Psoas muscle (tissue), 8 donors: ENCODE measurements around the gene CHCHD6. TPM values are rescaled to one million over a fixed set of nuclear protein-coding genes. Genes with fewer than 3 reads are reported as not detected.

Source experiments
- ATAC-seq, 4 donors: fragments of 200-7000 bp; cut with Tn5 transposase; one replicate each; pipeline ENCODE4 v1.9.1; 2020; ENCODE audit warnings: moderate library complexity in 3 of 4, mild to moderate bottlenecking in 2 of 4
- DNase-seq, 2 donors: peaks; one replicate each; pipeline ENCODE4 v3.0.0-alpha.2; 2020
- H3K27ac ChIP-seq: fragments of 200-600 bp; one replicate; pipeline ENCODE4 v1.8.0; 2022
- H3K27me3 ChIP-seq, 3 donors: fragments of 200-600 bp in 1 of 3; one replicate each; pipeline versions ENCODE4 v1.6.1 to v1.8.0; 2013 to 2022; ENCODE audit warnings: low read length in 2 of 3, mild to moderate bottlenecking in 2 of 3, moderate library complexity in 1 of 3; ENCODE audit not compliant: insufficient read depth in 3 of 3
- H3K36me3 ChIP-seq, 2 donors: fragments of 200-600 bp in 1 of 2; one replicate each; pipeline versions ENCODE4 v1.6.1 to v1.8.0; 2013 to 2022; ENCODE audit warnings: low read depth in 1 of 2, mild to moderate bottlenecking in 1 of 2, moderate library complexity in 1 of 2; ENCODE audit not compliant: insufficient read depth in 1 of 2
- H3K4me1 ChIP-seq: fragments of 200-600 bp; one replicate; pipeline ENCODE4 v1.8.0; 2022
- H3K4me3 ChIP-seq: fragments of 200-600 bp; one replicate; pipeline ENCODE4 v1.8.0; 2022; ENCODE audit warnings: mild to moderate bottlenecking
- H3K9me3 ChIP-seq: fragments of 200-600 bp; one replicate; pipeline ENCODE4 v1.8.0; 2022
- CTCF ChIP-seq: fragments of 200-600 bp; IDR thresholded peaks from one replicate; pipeline ENCODE4 v1.8.0; 2022; ENCODE audit warnings: antibody characterized with exemption
- WGBS, 3 donors: extraction: QIAGEN DNeasy Blood & Tissue Kit; methylation state at CpG; one replicate each; pipeline versions ENCODE4 v1.1.6 to v1.1.7; 2013; 5-methylcytosine and 5-hydroxymethylcytosine counted together
- intact Hi-C, 2 donors: fragments of 100-400 bp; cut with DNase I; formaldehyde crosslinking; loops; one replicate each; pipeline versions ENCODE4 v1.11.0 to v1.14.2; 2022
- polyA plus RNA-seq, 3 donors: library from polyadenylated mRNA; stranded (reverse); fragments of 200-250 nt; gene quantifications; one replicate each; pipeline ENCODE4 v1.2.3, GENCODE V29; 2013
- total RNA-seq, 4 donors: library from RNA; stranded (reverse); fragmentation: NEBNext Ultra II Directional in 2 of 4; extraction: Animal tissue kit (Norgen Biotek cat#: 25700) in 2 of 4; gene quantifications; one replicate each; pipeline versions ENCODE4 v1.2.1 to v1.2.4, GENCODE V29; 2021 to 2023
- donor health status: healthy with polysubstance abuse.
- donor health status: DM: no; HTN: no; CAD: no; lungs with moderate emphysema.
- donor health status: Bipolar disorder and iron deficiency.
- donor health status: healthy.
- donor health status: DM: yes; HTN: yes; CAD: no.
- donor health status: DM: no; HTN: no; CAD: no.
- donor health status: DM: no; HTN: no; CAD: no.
- donor health status: DM: yes; HTN: yes; CAD: no.

The CHCHD6 gene
- total and polyA plus RNA-seq, 7 donors: 2.4 to 13.8 (median 3.5) TPM

- TF ChIP-seq CTCF: no peak
- Histone ChIP-seq H3K27me3 (no peaks in the 10 kb centered on the region), H3K4me1 (peaks cover 1% of the 10 kb centered on the region), H3K4me3 (no peak overlapping the region), H3K27ac (no peak overlapping the region), H3K9me3 (no peaks in the 10 kb centered on the region), H3K36me3 (no peaks in the 10 kb centered on the region)
- 78 to 84% (median 82%) methylated on average over 5 of the region's 5 CpGs for WGBS, 3 donors
- DNase-seq (no peak), ATAC-seq (peak in 1 of 4 donors; percentile 34)
- intact Hi-C loops: no loop called here
These were observed 217.2 kb downstream of the CHCHD6 start for GRCh38 chr3:126921085-126921824.

GRCh38 chr3:126922466-126922865 lies 218.4 kb downstream of the CHCHD6 start:
- H3K27me3 ChIP-seq: peaks cover 0 to 2% (median 0%) of the 10 kb centered on the region in 3 donors
- H3K4me3 ChIP-seq: no peak overlapping the region
- WGBS, 3 donors: 91 to 94% (median 93%) methylated on average over 4 of the region's 4 CpGs
- no peak overlapping the region for H3K27ac ChIP-seq
- no peak for TF ChIP-seq CTCF
- no peaks in the 10 kb centered on the region for H3K9me3 ChIP-seq
- H3K4me1 ChIP-seq: peaks cover 6% of the 10 kb centered on the region
- ATAC-seq (no peak), DNase-seq (no peak)
- no peaks in the 10 kb centered on the region for H3K36me3 ChIP-seq
- intact Hi-C loops: no loop called here

- H3K36me3 ChIP-seq: no peaks in the 10 kb centered on the region
- H3K4me1 ChIP-seq: peaks cover 6% of the 10 kb centered on the region
- 92 to 96% (median 93%) methylated on average over 6 of the region's 6 CpGs for WGBS, 3 donors
- H3K27ac ChIP-seq: no peak overlapping the region
- intact Hi-C loops: no loop called here
- H3K4me3 ChIP-seq: no peak overlapping the region
- no peak for ATAC-seq
- no peaks in the 10 kb centered on the region for H3K9me3 ChIP-seq
- no peak for DNase-seq
- peaks cover 0 to 2% (median 0%) of the 10 kb centered on the region in 3 donors for H3K27me3 ChIP-seq
- no peak for TF ChIP-seq CTCF
These were observed 219.4 kb downstream of the CHCHD6 start for GRCh38 chr3:126923423-126923822.

- 97 to 98% (median 98%) methylated on average over 7 of the region's 7 CpGs for WGBS, 3 donors
- H3K27me3 ChIP-seq: peaks cover 0 to 2% (median 0%) of the 10 kb centered on the region in 3 donors
These were observed 219.9 kb downstream of the CHCHD6 start for GRCh38 chr3:126923895-126924294.

More at GRCh38 chr3:126923895-126924294, 219.9 kb downstream of the CHCHD6 start:
- Histone ChIP-seq H3K27ac (no peak overlapping the region), H3K36me3 (no peaks in the 10 kb centered on the region), H3K9me3 (no peaks in the 10 kb centered on the region), H3K4me1 (peaks cover 6% of the 10 kb centered on the region), H3K4me3 (no peak overlapping the region)
- no peak for TF ChIP-seq CTCF
- DNase-seq (no peak), ATAC-seq (no peak)
- intact Hi-C loops: no loop called here
